ENCODE measurements around the gene ZFYVE27. TPM values are rescaled to one million over a fixed set of nuclear protein-coding genes. Genes with fewer than 3 reads are reported as not detected.
"Not testable (repeated sequence)": the region's sequence is repeated elsewhere in the genome, so short reads cannot be mapped to it uniquely, and the experiment has no call there.

Gene ZFYVE27
- total and polyA plus RNA-seq, 8 donors, result 20.6 to 35.5 (median 27.5) TPM

- intact Hi-C loops (cut with DNase I), result no loop called here
- ATAC-seq (no peak), DNase-seq (no peak)
- no peaks in the 10 kb centered on the region for H3K27me3 ChIP-seq
- no peaks in the 10 kb centered on the region for H3K9me3 ChIP-seq
- H3K36me3 ChIP-seq, result no peaks in the 10 kb centered on the region
- H3K4me3 ChIP-seq, result no peak overlapping the region
- TF ChIP-seq, protein P1, sequence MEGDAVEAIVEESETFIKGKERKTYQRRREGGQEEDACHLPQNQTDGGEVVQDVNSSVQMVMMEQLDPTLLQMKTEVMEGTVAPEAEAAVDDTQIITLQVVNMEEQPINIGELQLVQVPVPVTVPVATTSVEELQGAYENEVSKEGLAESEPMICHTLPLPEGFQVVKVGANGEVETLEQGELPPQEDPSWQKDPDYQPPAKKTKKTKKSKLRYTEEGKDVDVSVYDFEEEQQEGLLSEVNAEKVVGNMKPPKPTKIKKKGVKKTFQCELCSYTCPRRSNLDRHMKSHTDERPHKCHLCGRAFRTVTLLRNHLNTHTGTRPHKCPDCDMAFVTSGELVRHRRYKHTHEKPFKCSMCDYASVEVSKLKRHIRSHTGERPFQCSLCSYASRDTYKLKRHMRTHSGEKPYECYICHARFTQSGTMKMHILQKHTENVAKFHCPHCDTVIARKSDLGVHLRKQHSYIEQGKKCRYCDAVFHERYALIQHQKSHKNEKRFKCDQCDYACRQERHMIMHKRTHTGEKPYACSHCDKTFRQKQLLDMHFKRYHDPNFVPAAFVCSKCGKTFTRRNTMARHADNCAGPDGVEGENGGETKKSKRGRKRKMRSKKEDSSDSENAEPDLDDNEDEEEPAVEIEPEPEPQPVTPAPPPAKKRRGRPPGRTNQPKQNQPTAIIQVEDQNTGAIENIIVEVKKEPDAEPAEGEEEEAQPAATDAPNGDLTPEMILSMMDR (IDR thresholded peaks at IDR 0.05), result no peak
- H3K27ac ChIP-seq, result peak overlapping the region in 1 of 2 donors; percentile 85
- H3K4me1 ChIP-seq, result peaks cover 21 to 39% of the 10 kb centered on the region in 2 donors
Observed at GRCh38 chr10:97690133-97690532, 46.8 kb upstream of the ZFYVE27 start.

DNA sequence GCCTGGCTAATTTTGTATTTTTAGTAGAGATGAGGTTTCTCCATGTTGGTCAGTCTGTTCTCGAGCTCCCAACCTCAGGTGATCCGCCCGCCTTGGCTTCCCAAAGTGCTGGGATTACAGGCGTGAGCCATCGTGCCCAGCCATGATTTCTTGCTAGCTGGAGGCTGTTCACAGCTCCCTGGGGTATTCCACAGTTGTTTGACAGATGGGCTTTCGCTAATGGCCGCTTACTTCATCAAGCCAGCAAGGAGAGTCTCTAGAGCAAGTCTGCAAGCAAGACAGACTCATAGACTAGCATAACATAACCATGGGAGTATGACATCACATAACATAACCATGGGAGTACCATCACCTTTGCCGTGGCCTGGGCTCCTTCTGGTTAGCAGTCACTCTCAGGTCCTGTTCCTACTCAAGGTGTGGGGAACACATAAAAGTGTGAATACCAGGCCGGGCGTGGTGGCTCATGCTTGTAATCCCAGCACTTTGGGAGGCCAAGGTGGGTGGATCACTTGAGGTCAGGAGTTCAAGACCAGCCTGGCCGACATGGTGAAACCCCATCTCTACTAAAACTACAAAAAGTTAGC lies 38.8 kb upstream of the ZFYVE27 start:
- intact Hi-C loops (cut with DNase I); H3K4me1 ChIP-seq; H3K4me3 ChIP-seq: not testable (repeated sequence)

DNA sequence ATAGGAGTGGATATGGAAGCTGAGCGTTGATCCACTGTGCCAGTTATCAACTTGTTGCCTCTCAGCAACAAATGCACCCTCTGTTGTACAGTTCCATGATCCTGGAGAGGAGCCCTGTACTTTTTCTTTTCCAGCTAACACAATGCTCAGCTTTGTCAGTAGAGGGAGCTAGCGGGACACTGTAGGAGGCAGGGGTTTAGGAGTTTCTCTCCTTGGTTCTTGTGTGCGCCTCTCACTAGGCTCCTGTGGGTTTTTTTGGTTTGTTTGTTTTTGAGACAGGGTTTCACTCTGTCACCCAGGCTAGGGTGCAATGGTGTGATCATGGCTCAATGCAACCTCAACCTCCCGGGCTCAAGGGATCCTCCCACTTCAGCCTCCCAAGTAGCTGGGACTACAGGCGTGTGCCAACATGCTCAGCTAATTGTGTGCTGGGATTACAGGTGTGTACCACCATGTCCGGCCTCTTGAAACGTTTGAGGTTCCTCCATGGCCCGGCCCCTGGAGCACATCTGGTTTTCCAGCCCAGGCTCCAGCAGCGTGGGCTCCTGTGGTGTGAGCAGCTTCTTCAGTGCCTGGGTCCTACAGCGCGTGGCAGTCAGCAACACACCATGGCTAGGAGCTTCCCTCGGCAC lies 35.4 kb upstream of the ZFYVE27 start:
- H3K27me3 ChIP-seq, result no peaks in the 10 kb centered on the region
- no peaks in the 10 kb centered on the region for H3K9me3 ChIP-seq
- peak in 2 of 4 donors; percentile 48 to 73 for DNase-seq
- TF ChIP-seq, protein P1 (IDR thresholded peaks at IDR 0.05), result peak; percentile 70 to 73
- ATAC-seq, result peak; percentile 99
- H3K36me3 ChIP-seq, result no peaks in the 10 kb centered on the region
- H3K4me1 ChIP-seq, result no peaks in the 10 kb centered on the region
- intact Hi-C loops (cut with DNase I), result no loop called here
- no peak overlapping the region for H3K27ac ChIP-seq
- H3K4me3 ChIP-seq, result no peak overlapping the region

More for the DNA sequence above, 38.8 kb upstream of the ZFYVE27 start:
- H3K9me3 ChIP-seq, DNase-seq, H3K36me3 ChIP-seq, ATAC-seq, H3K27ac ChIP-seq, H3K27me3 ChIP-seq: not testable (repeated sequence)

- ATAC-seq (no peak), DNase-seq (no peak)
- Histone ChIP-seq H3K27me3 (no peaks in the 10 kb centered on the region), H3K4me1 (no peaks in the 10 kb centered on the region), H3K9me3 (no peaks in the 10 kb centered on the region), H3K4me3 (no peak overlapping the region), H3K27ac (no peak overlapping the region), H3K36me3 (no peaks in the 10 kb centered on the region)
- TF ChIP-seq, protein P1 (IDR thresholded peaks at IDR 0.05), result no peak
- intact Hi-C loops (cut with DNase I), result no loop called here
Observed at GRCh38 chr10:97703398-97704067, 33.4 kb upstream of the ZFYVE27 start.

DNA sequence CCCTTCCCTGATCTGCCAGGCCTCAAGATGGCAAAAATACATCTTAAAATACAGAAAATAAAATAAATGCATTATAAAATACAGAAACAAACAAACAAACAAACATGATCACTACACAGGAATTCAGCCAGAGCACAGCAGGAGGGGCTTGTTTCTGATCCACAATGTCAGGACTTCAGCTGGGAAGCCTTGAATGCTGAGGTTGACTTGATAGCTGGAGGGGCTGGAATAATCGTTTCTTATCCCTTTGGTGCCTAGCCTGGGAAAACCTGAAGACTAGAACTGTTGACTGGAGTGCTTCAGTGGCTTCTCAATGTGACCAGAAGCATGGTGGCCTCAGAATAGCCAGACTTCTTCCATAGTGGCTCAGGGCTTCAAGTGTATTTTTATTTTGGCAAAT lies 32.6 kb upstream of the ZFYVE27 start:
- ATAC-seq (no peak), DNase-seq (no peak)
- no peak overlapping the region for H3K4me3 ChIP-seq
- H3K27me3 ChIP-seq, result no peaks in the 10 kb centered on the region
- H3K4me1 ChIP-seq, result peaks cover 0 to 3% of the 10 kb centered on the region in 2 donors
- H3K36me3 ChIP-seq, result no peaks in the 10 kb centered on the region
- no peaks in the 10 kb centered on the region for H3K9me3 ChIP-seq
- intact Hi-C loops (cut with DNase I), result no loop called here
- TF ChIP-seq, protein P1 (IDR thresholded peaks at IDR 0.05), result no peak
- no peak overlapping the region for H3K27ac ChIP-seq

All from left lung (tissue), 10 donors.